HG03378 (cell line): ENCODE results near the gene DNAH17.
"Not testable (repeated sequence)": the region's sequence is repeated elsewhere in the genome, so short reads cannot be mapped to it uniquely, and the experiment has no call there.

ENCODE experiments used
- ATAC-seq: cut with Tn5 transposase; IDR thresholded peaks from one replicate; pipeline ENCODE4 v1.9.1; 2021; ENCODE audit warnings: mild to moderate bottlenecking, moderate library complexity; ENCODE audit not compliant: unreplicated experiment

The DNAH17 gene

DNA sequence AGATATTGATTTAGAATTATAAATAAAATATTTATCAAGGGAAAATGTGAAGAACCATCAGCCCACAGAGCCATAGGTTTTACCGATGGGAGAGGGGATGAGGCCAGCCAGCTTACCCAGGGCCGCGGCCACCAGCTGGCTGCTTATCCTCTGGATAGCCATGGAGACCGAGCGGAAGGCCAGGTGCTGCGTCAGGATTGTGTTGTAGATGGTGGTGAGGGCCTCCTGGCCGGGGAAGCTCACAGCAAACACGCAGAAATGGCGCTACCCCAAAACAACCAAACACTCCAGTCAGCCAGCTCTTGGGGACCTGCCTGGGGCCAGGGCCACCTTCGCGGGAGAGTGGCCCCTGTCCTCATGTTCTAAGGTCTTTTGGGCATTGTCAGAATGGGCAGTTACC, 97.8 kb downstream of the DNAH17 start:
- ATAC-seq, result no peak

DNA sequence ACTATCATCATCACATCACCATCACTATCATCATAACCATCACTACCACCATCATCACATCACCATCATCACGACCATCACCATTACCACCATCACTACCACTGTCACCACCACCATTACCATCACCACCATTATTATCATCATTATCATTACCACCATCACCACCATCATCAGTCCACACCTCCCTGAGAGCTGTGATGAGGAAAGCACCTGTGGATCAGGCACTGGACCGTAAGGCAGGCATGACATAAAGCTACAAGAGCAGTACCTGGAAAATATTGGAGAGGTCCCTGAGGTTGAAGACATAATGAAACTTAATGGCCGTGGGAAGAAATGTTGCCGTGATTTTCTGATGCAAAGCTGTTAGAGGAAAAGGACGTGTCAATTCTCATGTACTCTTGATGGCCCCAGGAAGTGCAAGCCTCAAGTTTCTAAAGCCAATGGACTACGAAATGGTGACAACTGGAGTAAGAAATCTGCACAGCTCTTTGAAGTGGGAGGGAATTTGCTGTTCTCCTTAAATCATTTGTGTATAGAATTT, 98.4 kb downstream of the DNAH17 start:
- no peak for ATAC-seq

DNA sequence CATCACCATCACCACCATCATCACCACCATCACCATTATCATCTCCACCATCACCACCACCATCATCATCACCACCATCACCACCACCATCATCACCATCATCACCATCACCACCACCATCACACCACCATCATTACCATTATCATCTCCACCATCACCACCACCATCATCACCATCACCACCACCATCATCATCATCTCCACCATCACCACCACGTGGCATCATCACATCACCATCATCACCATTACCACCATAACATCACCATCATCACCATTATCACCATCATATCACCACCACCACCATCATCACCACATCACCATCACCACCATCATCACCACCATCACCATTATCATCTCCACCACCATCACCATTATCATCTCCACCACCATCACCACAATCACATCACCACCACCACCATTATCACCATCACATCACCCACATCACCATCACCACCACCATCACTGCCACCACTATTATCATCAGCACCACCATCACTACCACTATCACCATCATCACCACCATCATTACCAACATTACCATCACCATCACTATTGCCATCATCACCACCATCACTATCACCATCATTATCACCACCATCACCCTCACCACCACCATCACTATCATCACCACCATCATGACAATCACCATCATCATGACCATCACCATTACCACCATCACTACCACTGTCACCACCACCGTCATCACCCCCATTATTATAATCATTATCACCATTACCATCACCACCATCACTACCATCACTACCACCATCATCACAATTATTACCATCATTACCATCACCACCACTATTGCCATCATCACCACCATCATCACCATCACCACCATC, 99.1 kb downstream of the DNAH17 start:
- ATAC-seq, result no peak

DNA sequence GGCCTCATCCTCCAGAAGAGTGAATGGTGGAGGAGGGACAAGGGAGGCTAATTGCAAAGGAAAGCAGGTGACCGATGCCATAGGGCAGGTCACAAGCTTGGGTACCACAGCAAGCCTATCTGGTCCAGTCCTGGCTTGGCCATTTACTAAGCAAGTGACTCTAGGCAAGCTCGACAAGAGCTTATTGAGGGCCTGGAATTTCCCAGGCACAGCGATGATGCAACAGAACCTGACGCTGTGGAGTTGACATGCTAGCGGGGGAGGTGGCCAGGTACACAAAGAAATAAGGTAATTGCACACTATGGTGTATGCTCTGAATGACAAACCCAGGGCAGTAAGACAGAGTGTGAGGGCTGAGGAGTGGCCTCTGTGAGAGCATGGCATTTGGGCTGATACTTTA, 100.2 kb downstream of the DNAH17 start:
- no peak for ATAC-seq

DNA sequence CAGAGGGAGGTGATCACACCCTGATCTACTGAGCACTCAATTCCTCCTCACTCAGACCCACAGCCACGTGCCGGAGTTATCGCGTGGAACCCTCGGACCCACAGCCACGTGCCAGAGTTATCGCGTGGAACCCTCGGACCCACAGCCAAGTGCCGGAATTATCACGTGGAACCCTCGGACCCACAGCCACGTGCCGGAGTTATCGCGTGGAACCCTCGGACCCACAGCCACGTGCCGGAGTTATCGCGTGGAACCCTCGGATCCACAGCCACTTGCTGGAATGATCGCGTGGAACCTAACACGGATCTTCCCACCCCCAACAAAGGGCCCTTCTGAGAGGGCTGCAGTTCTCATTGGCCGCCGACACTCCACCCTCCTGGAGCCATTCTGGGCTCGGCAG, 101.0 kb downstream of the DNAH17 start:
- ATAC-seq, result no peak

DNA sequence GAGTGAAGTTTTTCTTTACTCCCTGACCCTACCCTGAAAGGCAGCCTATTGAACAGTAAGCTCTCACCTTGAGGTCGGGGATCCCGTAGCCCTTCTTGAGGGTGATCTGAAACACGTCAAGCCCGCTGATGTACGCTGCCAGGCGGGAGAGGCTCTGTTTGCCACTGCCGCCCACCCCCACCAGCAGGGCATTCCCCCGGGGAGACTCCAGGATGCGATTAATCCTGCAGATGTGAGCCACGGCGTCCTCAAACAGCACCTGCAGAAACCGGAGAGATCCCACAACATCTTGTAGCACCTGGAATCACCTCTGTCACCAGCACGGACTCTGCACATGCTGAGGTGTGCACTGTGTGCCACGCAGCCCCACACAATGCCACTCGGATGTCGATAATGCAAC, 102.0 kb downstream of the DNAH17 start:
- peak; percentile 14 for ATAC-seq

DNA sequence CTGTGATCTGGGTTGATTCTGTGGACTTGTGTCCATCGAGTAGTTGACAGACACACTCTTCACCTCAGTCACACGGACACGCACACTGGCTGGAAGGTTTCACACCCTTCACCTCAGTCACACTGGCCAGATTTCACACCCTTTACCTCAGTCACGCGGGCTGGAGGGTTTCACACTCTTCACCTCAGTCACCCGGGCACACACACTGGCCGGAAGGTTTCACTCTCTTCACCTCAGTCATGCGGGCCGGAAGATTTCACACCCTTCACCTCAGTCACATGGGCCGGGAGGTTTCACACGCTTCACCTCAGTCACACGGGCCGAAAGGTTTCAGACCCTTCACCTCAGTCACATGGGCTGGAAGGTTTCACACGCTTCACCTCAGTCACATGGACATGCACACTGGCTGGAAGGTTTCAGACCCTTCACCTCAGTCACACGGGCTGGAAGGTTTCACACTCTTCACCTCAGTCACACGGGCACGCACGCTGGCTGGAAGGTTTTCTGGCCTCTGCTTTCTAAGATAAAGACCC, 102.5 kb downstream of the DNAH17 start:
- ATAC-seq, result peak; percentile 66

DNA sequence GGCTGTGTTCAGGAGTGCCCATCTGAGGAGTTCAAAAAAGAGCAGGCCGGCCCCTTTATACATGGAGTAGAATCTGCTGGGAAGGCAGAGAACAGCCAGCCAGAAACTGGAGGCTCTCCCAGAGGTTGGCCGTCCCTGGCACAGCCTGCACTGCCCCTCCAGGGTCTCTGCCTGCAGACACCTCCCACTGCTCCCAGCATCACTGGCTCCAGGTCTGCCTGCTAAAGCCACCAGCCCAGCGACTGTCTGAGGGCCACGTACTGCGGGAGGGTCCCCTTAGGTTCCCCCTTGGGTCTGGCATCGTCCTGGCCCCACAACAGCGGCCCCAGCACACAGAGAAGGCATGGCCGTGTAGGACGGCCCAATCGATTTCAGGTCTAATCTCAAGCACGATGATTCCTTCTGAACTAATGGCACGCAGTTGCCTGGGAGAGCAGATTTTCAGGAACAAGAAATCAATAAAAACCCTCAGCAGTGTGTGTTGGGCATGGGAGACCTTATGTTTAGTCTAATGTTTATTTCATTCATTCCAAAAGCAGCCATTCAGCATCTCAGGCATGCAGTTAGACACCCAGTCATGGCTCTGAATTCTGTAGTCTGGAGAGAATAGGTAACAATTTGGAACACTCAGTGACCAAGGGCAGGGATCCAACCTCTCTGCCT, 103.1 kb downstream of the DNAH17 start:
- ATAC-seq, result no peak

DNA sequence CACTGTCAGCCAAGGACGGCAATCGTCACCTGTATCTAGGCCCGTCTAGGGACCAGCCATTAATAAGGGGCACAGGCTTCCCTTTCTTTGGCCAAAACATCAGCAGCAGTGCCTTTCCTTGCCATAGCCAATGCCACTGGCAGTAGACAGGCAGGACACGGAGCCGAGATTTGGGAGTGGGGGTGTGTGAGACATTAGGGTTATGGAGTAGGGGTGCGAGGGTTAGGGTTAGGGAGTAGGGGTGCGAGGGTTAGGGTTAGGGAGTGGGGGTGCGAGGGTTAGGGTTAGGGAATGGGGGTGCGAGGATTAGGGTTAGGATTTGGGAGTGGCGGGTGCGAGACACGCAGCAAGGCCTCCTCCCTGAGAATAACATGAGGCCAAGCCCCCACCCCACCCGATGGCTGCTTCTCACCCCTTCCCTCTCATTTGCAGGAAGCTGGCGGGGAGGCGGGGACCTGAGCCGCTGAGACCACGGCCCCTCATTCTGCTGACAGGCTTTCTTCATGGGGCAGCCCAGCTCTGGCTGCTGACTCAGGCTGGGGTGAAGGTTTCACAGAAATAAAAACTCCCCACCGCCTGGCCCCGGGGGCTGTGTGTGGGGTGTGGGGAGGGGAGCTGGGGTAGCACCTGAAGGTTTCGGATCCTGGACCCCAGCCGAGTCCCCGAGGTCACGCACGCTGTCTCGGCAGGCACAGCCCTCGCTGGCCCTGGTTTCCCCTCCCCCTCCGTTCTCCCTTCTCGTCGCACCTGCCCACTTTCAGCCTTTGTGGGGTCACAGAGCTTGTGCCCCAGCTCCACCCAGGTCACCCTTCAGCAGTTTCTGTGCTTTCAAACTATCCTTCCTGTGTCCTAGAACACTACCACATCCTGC, 104.9 kb downstream of the DNAH17 start:
- ATAC-seq, result no peak

DNA sequence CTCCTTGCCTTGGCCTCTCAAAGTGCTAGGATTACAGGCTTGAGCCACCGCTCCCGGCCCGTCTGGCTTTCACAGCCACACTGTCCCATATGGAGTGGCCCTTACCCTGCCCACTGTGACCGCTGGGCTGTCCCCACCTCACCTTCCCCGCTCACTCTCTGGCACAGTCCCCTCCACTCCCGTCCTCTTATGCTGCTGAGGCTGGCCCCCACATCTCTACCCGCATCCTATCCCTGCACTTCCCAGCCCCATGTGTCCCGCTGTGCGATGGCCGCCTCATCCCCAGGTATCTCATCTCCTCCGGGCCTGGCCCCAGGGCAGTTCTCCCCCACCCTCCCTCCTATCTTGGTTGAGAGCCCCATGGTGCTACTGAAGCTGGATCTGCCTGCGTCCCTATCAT, 105.6 kb downstream of the DNAH17 start:
- no peak for ATAC-seq

DNA sequence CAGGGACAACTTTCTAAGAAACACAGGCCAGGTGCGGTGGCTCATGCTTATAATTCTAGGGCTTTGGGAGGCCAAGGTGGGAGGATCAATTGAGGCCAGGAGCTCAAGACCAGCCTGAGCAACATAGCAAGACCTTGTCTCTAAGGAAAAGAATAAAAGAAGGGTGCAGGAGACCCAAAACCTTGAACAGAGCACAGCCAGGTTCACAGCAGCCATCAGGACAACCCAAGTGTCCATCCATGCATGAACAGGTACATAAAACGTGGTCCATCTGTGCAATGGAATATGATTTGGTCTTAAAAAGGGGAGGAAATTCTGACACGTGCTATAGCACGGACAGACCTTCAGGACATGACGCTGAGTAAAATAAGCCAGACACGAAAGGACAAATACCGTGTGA, 107.8 kb downstream of the DNAH17 start:
- no peak for ATAC-seq

DNA sequence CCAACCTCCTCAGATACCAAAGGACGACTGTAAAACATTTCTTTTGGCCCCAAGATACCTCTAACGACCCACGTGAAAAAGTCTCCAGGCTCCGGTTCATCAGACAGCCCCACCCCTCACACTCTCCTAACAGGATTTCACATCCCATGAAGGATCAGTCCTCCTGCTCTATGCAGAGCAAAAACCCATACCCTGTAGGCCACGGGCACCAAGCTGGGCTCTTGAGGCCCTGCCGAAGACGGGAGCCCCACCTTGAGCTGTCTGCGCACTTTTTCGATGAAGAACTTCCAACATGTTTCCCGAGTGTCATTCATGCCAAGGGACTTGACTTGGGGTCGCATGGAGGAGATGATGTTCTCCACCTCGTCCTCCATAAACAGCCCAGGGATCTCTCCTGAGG, 108.8 kb downstream of the DNAH17 start:
- no peak for ATAC-seq

DNA sequence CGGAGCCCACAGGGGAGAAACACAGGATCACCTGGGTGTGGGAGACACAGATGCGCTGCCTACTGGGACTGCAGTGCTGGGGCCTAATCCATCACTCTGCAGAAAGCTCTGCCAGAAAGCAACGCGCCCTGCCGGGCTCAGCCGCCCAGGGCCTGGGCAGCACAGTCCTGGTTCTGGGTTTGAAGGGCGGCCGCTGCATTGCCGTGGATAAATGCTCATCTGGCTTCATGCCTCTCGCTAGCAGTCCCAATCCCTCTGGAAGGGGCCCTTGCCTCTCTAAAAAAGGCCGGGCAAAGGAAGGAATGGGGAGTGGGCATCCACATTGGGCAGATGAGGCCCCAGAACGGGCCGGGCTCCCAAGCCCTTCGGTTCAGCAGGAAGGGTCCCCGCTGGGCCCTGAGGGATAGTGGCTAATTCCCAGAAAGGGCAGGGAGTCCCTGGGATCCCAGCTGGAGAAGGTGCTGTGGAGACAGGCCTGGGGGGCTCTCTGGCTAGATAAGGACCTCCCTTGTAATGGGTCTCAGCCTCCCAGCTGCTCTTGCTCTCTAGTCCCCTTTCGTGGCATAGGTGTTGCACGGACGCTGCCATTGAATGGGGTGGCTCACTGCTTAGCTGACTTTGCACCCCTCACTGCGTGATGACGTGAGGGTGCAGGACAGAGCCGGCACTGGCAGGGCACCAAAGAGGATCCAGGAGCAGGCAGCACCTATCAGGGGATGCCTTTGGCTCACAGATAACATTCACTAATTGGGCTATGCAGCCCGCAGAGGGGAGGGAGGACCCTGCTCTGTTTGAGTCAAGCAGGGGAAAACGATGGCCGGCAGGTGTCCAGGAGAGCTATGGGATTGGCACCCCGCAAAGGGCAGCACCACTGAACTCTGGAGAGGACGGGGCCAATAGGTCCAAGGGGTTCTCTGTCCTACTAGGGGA, 110.1 kb downstream of the DNAH17 start:
- no peak for ATAC-seq

DNA sequence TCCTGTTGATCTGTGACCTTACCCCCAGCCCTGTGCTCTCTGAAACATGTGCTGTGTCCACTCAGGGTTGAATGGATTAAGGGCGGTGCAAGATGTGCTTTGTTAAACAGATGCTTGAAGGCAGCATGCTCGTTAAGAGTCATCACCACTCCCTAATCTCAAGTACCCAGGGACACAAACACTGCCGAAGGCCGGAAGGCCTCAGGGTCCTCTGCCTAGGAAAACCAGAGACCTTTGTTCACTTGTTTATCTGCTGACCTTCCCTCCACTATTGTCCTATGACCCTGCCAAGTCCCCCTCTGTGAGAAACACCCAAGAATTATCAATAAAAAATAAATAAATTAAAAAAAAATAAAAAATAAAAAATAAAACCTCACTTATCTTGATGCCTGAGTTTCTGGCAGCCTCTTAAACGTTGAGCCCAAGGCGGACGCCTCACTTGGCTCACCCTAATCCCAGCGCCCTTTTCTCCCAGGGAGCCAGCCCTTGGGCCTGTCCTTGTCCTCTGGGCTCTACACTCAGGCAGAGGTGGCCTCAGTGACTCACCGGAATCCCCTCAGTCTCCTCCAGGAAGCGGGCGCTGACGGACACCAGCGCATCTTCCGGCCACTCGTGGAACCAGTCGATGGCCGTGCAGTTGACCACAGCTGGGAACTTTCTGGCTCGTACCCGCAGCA, 110.9 kb downstream of the DNAH17 start:
- not testable (repeated sequence) for ATAC-seq

DNA sequence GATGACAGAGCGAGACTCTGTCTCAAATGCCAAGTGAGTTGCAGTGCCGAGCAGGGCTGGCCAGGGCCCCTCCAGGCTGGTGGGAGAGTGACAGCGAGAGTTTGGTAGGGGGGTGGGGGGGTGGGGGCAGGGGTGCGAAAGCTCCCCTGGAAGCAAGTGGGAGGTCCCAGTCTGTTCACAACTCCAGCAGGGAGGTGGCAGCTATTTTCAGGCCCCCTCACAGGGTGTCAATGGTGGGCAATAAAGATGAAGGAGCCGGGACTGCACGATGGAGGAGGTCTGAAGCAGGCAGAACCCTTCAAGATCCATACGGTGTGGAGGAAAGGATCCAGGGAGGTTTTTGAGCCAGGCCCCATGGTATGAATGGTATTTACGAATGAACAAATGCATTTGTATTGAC, 115.0 kb downstream of the DNAH17 start:
- ATAC-seq, result no peak

DNA sequence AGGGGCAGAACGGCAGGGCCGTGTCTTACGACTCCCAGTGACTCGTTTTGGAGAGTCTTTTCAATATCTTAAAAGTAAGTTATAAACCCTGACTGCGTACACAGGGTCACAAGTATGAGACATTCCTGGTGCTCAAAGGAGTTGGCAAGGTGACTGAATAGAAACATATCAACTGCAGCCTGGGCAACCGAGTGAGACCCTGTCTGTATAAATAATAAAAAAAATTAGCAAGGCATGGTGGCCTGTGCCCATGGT, 115.5 kb downstream of the DNAH17 start:
- no peak for ATAC-seq

DNA sequence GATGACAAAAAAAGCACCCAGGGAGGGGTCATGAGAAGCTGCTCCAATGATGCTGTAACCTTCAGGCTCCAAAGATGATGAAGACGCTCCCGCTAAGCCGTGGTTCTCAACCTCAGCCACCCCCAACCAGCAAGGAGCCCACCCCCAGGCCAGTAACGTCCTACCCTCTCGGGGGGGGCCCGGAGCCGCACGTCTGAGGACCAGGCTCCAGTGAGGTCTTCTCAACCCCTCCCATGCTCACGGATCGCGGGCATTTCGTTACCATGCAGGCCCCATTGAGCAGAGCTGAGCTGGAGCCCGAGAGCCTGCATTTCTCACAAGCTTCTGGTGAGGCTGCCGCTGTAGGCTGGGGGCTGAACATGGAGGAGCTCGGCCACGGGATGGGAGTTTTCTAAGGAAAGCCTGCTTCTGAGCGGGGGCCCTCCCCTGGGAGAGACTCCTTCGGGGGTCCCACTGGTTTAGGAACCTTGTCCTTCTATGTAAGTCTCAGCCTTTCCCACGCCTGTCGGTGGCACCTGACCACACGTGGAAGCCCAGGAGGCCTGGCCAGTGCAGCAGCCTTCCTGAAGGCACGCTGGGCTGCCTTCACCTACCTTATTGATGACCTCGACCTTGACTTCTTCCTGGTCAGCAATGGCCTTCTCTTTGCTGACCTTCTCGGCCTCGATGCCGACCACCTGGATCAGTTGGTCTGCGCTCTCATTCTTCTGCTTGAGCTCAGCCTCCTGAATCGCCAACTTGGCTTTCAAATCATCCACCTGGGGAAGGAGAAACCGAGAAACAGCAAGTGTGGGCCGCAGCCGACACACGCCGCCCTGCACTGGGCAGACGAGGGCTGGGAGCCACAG, 116.0 kb downstream of the DNAH17 start:
- no peak for ATAC-seq

DNA sequence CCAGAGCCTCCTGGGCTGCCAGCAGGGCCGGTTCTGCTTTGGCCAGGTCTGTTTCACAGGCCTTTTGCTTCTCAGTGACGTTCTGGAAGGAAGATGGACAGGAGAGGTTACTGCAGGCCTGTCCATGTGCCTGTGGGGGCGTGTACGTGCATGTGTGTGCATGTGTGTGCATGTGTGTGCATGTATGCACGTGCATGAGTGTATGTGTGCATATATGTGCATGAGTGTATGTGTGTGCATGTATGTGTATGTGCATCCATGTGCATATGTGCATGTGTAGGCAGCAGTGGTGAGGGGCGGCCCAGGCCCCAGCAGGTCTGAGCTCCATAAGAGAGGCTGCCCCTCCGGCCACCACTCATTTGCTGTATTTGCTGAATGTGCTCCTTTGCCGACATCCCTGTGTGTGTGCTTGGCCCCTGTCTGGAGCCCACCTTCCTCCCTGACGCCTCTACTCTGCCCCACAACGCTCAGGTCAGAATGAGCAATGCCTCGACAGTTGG, 117.0 kb downstream of the DNAH17 start:
- no peak for ATAC-seq

DNA sequence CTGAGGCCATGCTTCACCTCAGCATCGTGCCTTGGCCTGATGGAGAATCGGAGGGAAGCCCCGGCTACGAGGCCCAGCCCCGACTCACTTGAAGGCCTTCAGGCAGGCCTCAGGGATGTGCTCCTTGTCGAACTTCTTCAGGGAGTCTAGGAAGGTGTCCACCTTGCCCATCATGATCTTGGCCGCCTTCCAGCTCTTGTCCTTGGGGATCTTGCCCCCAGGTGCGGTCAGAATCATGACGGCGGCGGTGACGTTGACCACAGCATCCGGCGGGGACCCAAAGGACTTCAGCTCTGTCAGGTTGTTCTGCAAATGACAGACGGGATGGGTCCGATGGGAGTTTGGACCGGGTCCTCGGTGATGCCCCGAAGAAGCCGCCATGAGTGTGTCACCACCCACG, 117.5 kb downstream of the DNAH17 start:
- no peak for ATAC-seq
